OCI-LY3 (cell line): ENCODE data around the gene MTUS2.

Experiments
- H2AFZ ChIP-seq: fragments of 200-600, 300-600 bp; shearing (Covaris generic); 2 replicates; pipeline ENCODE4 v1.6.0; 2014; ENCODE audit warnings: antibody characterized with exemption, low read depth, low read length
- H3K27ac ChIP-seq: fragments of 200-600, 300-600 bp; sonication (generic); 2 replicates; pipeline ENCODE4 v1.5.1; 2014; ENCODE audit warnings: mild to moderate bottlenecking, low read length, moderate library complexity, mixed read lengths
- H3K27me3 ChIP-seq: fragments of 200-600, 300-600 bp; sonication (generic); 2 replicates; pipeline ENCODE4 v1.6.1; 2014; ENCODE audit warnings: low read depth, low read length, mixed read lengths
- H3K36me3 ChIP-seq: fragments of 200-600, 300-600 bp; sonication (generic); replicated peaks from 2 replicates; pipeline ENCODE3; 2014; ENCODE audit warnings: low read depth, low read length, mixed read lengths
- H3K4me1 ChIP-seq: fragments of 300-600, 200-600 bp; sonication (generic); 2 replicates; pipeline ENCODE4 v1.6.1; 2014; ENCODE audit warnings: low read length, mixed read lengths
- H3K4me2 ChIP-seq: fragments of 200-600, 300-600 bp; sonication (generic); 2 replicates; pipeline ENCODE4 v1.6.1; 2014; ENCODE audit warnings: low read length, mixed read lengths
- H3K4me3 ChIP-seq: fragments of 300-600, 200-600 bp; sonication (generic); 2 replicates; pipeline ENCODE4 v1.5.1; 2014; ENCODE audit warnings: antibody characterized with exemption, mild to moderate bottlenecking, low read length, moderate library complexity
- H3K79me2 ChIP-seq: fragments of 300-600, 200-600 bp; shearing (Covaris generic); 2 replicates; pipeline ENCODE4 v1.6.1; 2014; ENCODE audit warnings: mild to moderate bottlenecking, low read length, mixed read lengths
- H3K9ac ChIP-seq: fragments of 300-600, 200-600 bp; shearing (Covaris generic); 2 replicates; pipeline ENCODE4 v1.6.0; 2014; ENCODE audit warnings: mild to moderate bottlenecking, low read length, moderate library complexity
- H3K9me3 ChIP-seq: fragments of 200-600, 300-600 bp; shearing (Covaris generic); 2 replicates; pipeline ENCODE4 v1.6.1; 2014; ENCODE audit warnings: low read length, mixed read lengths; ENCODE audit not compliant: insufficient read depth
- H4K20me1 ChIP-seq: fragments of 200-600, 300-600 bp; sonication (generic); 2 replicates; pipeline ENCODE4 v1.6.1; 2016; ENCODE audit warnings: low read length, mixed read lengths; ENCODE audit not compliant: insufficient read depth
- CTCF ChIP-seq: fragments of 200-600, 300-600 bp; sonication (generic); IDR thresholded peaks from 2 replicates; pipeline ENCODE4 v1.5.1; 2014; ENCODE audit warnings: antibody characterized with exemption, low read length, low read depth
- EZH2phosphoT487 ChIP-seq: fragments of 200-600 bp; shearing (Covaris generic); IDR thresholded peaks from 2 replicates; pipeline ENCODE4 v1.6.1; 2018; ENCODE audit warnings: antibody characterized with exemption, mixed run types, low read depth

The MTUS2 gene

GRCh38 chr13:29524641-29525040 is 704.5 kb downstream of the MTUS2 start:
- Histone ChIP-seq H3K36me3 (peaks cover 78% of the 10 kb centered on the region), H3K79me2 (peaks cover 14% of the 10 kb centered on the region), H3K27me3 (no peaks in the 10 kb centered on the region), H3K9me3 (no peaks in the 10 kb centered on the region), H4K20me1 (no peaks in the 10 kb centered on the region; the same call in 1 of the 2 replicates), H2AFZ (no peak overlapping the region), H3K9ac (no peak overlapping the region), H3K4me2 (no peak overlapping the region), H3K27ac (no peak overlapping the region), H3K4me3 (no peak overlapping the region), H3K4me1 (no peaks in the 10 kb centered on the region)
- TF ChIP-seq CTCF, result no peak
- no peak for TF ChIP-seq EZH2phosphoT487

DNA sequence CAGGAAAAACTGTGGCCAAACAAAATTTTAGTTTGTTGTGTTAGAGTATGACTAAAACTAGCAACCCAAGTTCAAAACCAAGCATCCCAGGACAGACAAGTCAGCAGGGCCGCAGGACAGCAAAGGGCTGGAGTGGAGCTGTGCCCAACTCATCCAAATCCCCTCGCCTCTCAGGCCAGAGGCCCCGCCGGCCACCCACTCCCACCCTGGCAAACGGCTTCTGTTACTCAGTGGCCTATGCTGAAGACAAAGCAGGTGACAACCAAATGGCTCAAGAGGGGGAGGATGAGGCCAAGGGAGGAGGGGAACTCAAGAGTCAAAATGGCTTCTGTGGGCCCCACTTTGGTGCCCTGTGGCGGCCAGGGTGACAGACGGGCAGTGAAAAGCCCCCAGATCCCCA is 705.6 kb downstream of the MTUS2 start:
- TF ChIP-seq EZH2phosphoT487, result no peak
- TF ChIP-seq CTCF, result no peak
- H3K9ac ChIP-seq, result no peak overlapping the region
- H3K27me3 ChIP-seq, result no peaks in the 10 kb centered on the region
- no peak overlapping the region for H2AFZ ChIP-seq
- H3K4me2 ChIP-seq, result no peak overlapping the region
- H3K79me2 ChIP-seq, result peaks cover 14% of the 10 kb centered on the region
- H3K9me3 ChIP-seq, result no peaks in the 10 kb centered on the region
- peaks cover 78% of the 10 kb centered on the region for H3K36me3 ChIP-seq
- H4K20me1 ChIP-seq, result no peaks in the 10 kb centered on the region; the same call in 1 of the 2 replicates
- no peaks in the 10 kb centered on the region for H3K4me1 ChIP-seq
- H3K4me3 ChIP-seq, result no peak overlapping the region
- no peak overlapping the region for H3K27ac ChIP-seq

DNA sequence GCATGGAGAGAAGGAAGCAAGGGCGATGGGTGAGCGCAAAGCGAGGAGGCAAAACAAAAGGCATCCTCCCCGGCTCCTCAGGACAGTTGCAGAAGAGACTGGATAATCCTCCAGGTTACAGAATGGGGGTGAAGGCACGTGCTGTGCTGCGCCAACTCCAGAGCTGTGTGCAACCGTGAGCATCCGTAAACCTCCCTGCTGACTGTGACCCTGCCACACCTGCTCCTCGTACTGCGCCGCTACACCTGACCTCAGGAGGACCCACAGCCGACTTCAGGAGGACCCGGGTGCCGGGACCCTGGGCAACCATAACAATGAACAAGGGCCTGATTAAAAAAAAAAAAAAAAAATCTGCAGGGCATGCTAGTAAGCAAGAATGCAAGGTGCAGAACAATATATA is 706.6 kb downstream of the MTUS2 start:
- H3K27me3 ChIP-seq, result no peaks in the 10 kb centered on the region
- no peak overlapping the region for H3K27ac ChIP-seq
- H3K4me3 ChIP-seq, result no peak overlapping the region
- H3K4me1 ChIP-seq, result no peaks in the 10 kb centered on the region
- TF ChIP-seq EZH2phosphoT487, result no peak
- no peak for TF ChIP-seq CTCF
- no peaks in the 10 kb centered on the region; the same call in 1 of the 2 replicates for H4K20me1 ChIP-seq
- H3K9me3 ChIP-seq, result no peaks in the 10 kb centered on the region
- no peak overlapping the region for H3K4me2 ChIP-seq
- peaks cover 78% of the 10 kb centered on the region for H3K36me3 ChIP-seq
- no peak overlapping the region for H3K9ac ChIP-seq
- H3K79me2 ChIP-seq, result peaks cover 14% of the 10 kb centered on the region
- H2AFZ ChIP-seq, result no peak overlapping the region

DNA sequence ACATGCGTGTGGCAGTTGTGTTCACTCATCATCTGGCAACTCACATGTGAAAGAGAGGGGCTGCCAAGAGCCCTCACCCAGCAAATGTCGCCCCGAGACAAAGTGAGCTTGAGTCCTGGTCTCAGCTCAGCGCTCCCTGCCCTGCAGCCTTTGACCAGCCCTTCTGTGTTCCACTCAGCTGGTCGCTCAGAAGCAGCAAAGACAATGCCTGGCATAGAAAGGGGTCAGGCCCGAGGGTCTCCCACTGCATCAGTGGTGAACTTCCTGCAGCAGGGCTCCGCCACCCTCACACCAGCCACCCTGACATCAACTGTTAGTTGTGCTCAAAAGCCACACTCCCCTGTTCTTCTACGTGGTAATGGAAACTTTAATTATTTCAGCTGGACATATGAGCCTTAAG is 707.4 kb downstream of the MTUS2 start:
- Histone ChIP-seq H2AFZ (no peak overlapping the region), H3K36me3 (peaks cover 77% of the 10 kb centered on the region), H3K9ac (no peak overlapping the region), H4K20me1 (no peaks in the 10 kb centered on the region; the same call in 1 of the 2 replicates), H3K4me2 (no peak overlapping the region), H3K4me1 (no peaks in the 10 kb centered on the region), H3K79me2 (peaks cover 14% of the 10 kb centered on the region), H3K27me3 (no peaks in the 10 kb centered on the region), H3K9me3 (no peaks in the 10 kb centered on the region), H3K27ac (no peak overlapping the region), H3K4me3 (no peak overlapping the region)
- TF ChIP-seq EZH2phosphoT487, result no peak
- TF ChIP-seq CTCF, result no peak
